ENCODE measurements around the gene WNT7A. TPM values are rescaled to one million over a fixed set of nuclear protein-coding genes. Genes with fewer than 3 reads are reported as not detected.

WNT7A gene
- polyA plus RNA-seq, 4 donors: 0.05 TPM; not detected in 3

DNA sequence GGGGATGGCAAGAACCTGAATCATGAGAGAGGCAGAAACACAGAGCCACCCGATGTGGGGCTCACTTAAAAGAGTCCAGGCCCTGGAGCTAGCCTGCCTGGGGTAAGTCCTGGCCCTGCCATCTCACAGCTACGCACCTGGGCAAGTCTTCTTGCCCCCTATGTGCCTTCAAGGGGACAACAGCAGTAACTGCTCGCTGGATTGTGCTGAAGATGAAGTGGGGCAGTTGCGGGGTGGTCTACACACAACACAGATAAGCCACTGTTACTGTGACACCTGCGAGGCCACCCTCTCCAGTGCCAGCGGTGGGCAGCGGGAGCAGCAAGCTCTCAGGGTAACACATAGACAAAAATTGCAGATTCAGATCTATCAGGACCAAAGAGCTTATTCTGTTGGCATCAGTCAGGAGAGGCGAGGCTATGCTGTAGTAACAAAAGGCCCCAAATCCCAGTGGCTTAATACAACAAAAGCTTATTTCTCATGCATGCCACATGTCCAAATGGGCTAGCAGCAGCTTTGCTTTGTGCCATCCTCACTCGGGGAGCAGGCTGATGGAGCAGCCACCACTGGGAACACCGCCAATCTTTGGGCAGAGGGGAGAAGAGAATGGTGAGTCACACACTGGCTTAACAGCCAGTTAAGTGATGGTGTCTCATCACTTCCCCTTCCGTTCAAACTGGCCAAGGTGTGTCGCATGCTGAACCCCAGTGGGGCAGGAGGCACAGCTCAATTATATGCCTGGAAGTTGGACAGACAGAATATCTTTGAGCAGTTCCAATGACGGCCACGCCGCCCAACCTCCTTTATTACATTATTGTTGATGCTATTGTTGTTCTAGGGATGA, 78.3 kb downstream of the WNT7A start:
- no peak for DNase-seq (ENCODE audit: low read depth in 4 of 4, low spot score in 3 of 4)

DNA sequence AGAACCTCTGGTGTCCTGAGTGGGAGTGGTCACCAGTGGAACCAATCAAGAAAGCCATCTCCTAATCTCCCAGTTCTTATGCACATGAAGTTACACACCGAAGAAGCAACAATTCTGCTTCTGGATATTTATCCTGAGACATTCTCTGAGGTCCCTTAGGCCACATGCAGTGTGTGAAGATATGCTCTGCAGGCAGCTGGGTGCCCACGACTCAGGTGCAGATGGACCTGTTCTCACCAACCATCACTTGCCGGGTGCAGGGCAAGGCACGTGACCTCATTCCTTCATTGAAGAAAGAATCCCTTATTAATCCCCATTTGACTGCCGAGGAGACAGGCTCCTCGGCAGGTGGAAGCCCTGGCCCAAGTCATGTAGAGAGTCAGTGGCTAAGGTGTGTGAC, 79.8 kb downstream of the WNT7A start:
- DNase-seq (ENCODE audit: low read depth in 4 of 4, low spot score in 3 of 4): no peak

DNA sequence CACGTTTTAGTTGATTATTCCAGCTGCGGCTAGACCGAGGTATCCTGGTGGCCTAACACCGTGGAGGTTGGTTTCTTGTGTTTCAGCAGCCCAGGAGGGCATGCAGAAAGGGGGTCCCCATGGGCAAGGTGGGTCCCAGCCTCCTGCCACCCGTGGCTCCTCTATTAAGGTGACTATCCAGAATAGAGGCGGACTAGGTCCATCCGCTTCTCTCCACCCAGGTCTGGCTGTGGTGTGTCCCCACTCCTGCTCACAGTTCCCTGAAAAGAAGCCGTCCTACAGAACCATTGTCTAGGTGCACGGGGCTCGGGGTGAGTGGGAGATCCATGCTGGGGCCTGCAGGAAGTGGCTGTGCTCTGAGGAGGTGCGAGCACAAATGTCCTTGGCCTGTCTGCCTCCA, 81.5 kb downstream of the WNT7A start:
- no peak for DNase-seq (ENCODE audit: low read depth in 4 of 4, low spot score in 3 of 4)

- DNase-seq (ENCODE audit: low read depth in 4 of 4, low spot score in 3 of 4): no peak
Observed at GRCh38 chr3:13796701-13797460, 83.0 kb downstream of the WNT7A start.

DNA sequence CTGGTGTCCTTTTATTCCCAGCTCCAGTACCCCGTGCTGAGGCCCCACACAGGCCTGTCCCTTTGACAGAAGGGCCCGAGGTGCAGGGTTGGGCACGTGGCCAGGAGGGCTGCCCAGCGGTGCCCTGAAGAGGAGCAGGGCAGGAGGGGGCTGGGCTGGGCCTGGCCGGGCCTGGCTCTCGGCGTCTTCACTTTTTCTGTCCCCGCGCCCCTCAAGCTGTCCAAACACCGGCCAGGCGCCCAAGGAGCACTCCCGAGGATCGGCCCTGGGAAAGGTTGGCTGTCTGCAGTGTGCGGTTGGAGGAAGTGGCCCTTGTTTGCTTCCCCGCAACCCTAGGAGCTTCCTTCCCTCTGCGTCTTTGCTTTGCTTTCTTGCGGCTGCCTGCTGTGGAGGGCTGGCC, 84.1 kb downstream of the WNT7A start:
- no peak for DNase-seq (ENCODE audit: low read depth in 4 of 4, low spot score in 3 of 4)

DNA sequence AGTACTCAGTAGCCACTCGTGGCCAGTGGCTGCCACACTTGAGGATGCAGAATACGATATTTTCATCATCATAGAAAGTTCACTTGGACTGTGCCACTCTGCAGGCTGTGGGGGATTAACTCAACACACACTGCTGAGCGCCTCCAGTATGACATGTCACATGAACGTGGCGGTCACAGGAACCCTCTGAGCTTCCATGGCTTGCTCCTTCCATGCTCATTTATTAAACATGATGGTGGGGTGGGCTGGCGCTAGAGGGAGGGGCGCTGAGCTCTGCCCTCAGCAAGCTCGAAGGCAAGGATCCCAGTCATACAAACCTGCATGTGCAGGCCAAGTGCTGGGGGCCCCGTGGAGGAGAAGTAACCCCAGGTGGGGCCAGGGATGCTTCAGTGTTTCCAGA, 85.5 kb downstream of the WNT7A start:
- no peak for DNase-seq (ENCODE audit: low read depth in 4 of 4, low spot score in 3 of 4)

DNA sequence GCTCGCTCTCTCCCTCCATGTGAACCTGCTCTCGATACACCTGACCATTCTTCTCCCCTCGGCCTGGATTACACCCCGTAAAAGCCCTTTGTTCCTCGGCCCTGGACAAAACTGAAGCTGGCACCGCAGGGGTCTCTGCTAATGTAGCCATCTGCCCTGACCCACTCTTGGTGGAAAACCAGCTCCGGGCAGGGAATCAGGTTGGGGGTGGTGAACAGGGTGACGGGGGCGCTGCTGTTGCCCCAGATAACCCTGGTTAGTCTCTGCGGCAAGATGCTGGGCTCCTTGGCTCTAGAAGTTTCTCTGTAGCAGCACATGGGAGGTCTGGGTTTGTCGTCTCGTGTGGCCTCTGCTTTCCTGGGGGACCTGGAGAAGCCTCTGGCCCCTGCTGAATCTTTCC, 86.4 kb downstream of the WNT7A start:
- no peak for DNase-seq (ENCODE audit: low read depth in 4 of 4, low spot score in 3 of 4)

DNA sequence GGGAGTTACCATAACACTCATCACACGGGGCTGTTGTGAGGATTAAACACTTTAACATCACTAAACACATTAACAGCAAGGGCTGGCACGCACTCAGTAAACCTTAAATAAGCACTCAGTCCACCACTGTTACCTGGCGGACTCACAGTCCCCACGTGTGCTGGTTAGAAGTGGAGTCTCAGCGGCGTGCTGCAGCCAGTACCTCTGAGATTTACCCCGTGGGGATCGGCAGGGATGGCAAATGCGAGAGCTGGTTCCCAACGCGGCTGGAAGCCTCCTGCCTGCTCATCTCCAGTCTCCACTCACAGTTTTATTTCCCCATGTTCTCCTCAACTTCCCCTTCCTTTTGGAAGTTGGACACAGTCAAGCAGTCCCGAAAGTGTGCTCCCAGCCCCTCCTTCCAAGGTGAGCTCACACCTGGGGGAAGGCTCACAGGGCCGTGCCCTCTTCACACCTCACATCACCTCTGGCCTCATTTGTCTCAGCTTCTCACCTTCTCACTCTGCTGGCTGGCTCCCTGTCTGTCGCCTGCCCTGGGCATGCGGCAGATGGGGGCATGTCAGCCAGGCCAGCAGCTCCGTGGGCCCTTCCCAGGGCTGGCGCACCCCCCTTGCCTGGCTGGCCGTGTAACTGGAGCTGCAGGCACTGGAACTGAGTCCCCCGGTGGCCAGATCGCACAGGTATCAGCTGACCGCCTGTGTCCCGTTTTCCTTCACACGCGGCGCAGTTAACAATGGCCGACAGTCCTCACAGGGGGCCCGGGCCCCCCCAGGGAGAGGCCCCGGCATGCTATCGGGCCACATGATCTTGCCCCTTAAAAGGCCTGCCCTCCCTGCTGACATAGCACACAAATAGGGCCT, 87.1 kb downstream of the WNT7A start:
- DNase-seq (ENCODE audit: low read depth in 4 of 4, low spot score in 3 of 4): peak in 2 of 4 donors; percentile 10 to 16

DNA sequence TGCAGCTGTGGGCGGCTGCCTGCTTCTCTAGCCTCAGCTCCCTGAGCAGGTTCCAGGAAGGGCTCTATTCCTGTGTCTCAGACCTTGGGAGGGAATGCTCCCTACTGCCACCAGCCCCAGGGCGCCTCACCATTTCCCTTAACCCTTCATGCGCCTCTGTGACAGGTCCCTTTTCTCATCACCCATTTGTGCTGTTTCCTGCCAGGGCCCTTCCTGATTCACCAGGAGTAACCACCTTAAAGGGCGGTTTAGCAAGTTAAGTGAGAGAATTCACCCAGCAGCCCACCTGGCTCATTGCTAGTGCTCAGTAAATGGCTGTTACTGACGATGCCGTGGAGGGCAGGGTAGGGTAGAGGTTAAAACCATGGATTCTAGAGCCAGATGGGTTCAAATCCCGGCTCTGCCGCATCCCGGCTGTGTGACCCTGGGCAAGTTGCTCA, 87.8 kb downstream of the WNT7A start:
- no peak for DNase-seq (ENCODE audit: low read depth in 4 of 4, low spot score in 3 of 4)

DNA sequence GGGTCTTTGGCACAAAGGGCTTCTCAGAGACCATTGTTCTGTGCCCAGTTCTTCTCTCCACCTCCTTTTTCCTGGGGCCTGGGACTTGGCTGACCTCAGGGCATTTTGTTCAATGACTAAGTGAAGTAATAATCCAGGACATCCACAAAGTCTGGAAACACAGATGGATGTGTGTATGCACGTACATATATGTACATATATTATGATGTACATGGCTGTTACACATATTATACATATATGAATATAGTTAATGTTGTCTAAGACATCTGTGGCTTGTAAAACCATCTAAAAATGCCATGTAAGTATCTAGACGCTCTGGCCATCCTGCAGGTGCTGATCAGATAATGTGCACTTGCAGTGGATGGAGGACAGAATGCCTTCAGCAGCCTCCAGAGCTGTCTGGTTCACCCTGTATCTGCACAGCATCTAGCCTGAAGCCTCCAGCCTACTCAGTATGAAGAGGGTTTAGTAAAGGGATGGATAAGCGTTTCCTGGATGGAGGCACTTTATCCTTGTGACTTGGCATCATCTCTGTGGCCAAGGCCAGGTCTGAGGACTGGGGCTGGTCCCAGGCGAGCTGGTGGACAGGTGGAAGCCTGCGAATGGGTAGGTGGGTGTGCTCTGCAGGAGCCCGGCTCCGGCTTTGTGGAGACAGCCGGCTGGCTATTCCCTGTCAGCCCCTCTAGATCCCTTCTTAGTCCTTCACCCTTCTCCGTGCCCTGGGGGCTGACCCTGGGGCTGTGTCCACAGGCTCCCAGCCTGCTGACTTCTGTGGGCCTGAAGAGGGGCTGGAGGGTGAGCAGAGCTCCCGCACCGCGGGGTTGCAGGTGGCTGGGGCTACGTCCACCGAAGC, 88.4 kb downstream of the WNT7A start:
- no peak for DNase-seq (ENCODE audit: low read depth in 4 of 4, low spot score in 3 of 4)

GRCh38 chr3:13790376-13791197, 89.3 kb downstream of the WNT7A start:
- no peak for DNase-seq (ENCODE audit: low read depth in 4 of 4, low spot score in 3 of 4)

DNA sequence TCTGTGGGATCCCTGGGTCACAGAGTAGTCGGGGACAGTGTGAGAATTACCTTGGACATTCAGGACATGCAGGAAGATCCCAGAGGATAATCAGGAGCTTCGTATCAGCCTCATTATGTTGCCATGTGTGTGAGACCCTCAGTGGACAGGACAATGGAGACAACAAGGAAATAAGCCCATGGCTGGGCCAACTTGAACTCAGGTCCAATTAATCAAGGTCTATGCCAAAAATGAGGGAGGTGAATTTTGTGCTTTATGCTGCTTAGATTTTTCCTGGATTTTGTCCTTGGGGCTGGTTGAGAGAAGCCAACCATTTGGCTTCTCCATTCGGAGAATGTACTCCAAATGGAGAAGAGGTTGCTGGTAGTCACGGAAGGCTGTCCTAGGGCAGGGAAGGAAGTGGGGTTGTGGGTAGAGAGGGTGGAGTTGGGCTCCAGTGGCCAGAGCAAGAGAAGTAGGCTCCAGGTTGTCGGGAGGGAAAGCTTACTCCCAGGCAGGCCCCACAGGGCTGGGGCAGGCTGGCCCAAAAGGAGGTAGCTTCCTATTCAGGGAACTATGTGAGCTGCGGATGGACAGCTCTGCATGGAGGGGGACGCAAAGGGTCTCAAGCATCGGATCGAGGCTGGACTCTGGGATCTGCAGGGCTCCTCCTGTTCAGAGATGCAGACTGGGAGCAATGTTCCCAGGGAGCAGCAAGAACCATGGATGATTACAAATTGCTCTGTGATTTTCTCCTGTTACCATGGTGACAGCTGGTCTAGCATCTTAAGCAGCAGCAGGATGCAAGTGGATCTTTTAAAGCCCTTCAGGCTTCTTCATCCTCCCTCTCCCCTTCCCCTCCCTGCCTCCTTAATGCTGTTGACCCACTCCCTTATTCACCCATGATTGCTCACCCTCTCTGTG, 91.1 kb downstream of the WNT7A start:
- DNase-seq (ENCODE audit: low read depth in 4 of 4, low spot score in 3 of 4): no peak

DNA sequence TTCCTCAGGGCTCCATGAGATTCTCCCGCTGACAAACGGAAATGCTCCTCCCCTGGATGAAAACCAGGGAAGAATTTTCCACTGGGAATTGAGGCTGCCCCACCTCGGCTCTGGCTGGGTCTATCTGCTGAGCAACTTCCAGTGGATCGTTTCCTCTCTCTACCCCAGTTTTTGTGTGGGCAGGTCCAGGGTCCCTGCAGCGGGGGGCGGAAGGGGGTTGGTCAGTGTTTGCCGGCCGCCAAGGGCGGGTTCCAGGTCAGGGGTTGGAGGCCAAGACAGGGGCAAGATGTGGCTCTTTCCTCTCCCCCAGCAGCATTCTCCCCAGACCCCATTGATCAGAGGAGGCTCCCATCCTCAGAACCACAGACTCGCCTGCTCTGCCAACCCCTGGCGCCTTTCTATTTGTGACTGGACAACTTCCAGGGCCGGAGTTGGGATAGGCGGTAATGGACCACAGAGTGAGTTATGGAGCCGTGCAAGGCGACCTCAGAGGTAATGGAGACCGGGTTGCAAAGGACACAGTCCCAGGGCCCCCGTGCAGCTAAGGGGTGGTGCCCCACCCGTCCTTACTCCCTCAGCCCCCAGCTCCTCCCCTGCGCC, 92.2 kb downstream of the WNT7A start:
- DNase-seq (ENCODE audit: low read depth in 4 of 4, low spot score in 3 of 4): no peak

DNA sequence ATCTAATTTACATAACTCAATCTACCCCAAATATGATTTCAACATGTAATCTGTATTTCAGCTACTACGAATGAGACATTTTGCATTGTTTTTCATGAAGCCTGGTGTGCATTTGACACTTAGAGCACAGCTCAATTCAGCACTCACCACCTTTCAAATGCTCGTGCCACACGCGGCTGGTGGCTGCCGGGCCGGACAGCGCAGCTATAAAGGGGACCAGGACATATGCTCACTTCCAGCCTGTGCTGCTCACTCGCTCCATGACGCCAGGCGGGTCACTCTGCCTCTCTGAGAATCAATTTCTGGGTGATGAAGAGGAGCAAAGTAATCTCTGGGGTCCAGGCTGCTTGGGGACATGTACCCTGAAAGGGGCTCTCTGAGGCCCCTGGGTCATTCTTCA, 93.1 kb downstream of the WNT7A start:
- DNase-seq (ENCODE audit: low read depth in 4 of 4, low spot score in 3 of 4): no peak

- no peak for DNase-seq (ENCODE audit: low read depth in 4 of 4, low spot score in 3 of 4)
Observed at GRCh38 chr3:13785853-13786436, 93.9 kb downstream of the WNT7A start.

DNA sequence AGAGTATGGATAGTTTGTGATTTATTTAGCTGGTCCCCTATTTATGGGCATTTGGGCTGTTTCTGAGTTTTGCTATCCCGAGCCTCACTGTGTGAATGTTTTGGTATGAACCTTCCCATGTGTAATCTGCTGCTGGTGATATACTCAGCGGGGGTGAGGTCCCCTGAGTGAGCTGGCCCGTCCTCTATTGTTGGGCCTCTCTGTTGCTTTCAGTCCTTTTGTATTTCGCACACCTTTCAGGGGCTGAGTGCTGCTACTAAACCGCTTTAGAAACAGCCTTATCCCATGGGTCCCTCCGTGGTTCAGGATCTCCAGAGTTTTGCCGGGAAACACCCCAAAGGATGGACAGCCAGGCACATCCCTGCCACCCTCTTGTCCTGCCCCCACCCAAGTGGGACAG, 94.5 kb downstream of the WNT7A start:
- no peak for DNase-seq (ENCODE audit: low read depth in 4 of 4, low spot score in 3 of 4)

DNA sequence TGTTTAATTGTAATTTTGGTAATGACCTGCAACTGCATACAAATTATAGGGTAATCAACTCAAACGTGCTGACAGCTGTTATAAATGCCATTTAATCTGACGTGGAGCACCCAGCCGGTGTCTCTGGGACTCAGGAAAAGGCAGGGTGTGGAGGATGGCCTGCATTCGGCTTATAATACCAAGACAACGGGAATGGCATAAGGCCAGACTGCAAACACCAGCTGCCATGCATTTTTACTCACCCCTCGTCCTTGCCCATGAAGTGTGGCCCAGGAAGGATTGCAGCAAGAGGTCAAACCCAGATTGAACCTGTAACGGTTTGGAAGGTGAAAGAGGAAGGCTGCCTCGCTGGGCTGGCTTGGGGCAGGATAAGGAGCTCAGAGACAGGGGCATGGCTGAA, 96.4 kb downstream of the WNT7A start:
- no peak for DNase-seq (ENCODE audit: low read depth in 4 of 4, low spot score in 3 of 4)
